CD4-positive, alpha-beta T cell treated with Interferon alpha-2 for 1 hour (primary cell): ENCODE results near the gene AJM1.
"Not testable (repeated sequence)": the region's sequence is repeated elsewhere in the genome, so short reads cannot be mapped to it uniquely, and the experiment has no call there.

Source experiments
- DNase-seq, 2 donors: peaks; one replicate each; pipeline ENCODE4 v3.0.0-alpha.2; 2020 to 2022

Gene AJM1

GRCh38 chr9:136832581-136832980 is 9.7 kb upstream of the AJM1 start:
- DNase-seq: no peak

DNA sequence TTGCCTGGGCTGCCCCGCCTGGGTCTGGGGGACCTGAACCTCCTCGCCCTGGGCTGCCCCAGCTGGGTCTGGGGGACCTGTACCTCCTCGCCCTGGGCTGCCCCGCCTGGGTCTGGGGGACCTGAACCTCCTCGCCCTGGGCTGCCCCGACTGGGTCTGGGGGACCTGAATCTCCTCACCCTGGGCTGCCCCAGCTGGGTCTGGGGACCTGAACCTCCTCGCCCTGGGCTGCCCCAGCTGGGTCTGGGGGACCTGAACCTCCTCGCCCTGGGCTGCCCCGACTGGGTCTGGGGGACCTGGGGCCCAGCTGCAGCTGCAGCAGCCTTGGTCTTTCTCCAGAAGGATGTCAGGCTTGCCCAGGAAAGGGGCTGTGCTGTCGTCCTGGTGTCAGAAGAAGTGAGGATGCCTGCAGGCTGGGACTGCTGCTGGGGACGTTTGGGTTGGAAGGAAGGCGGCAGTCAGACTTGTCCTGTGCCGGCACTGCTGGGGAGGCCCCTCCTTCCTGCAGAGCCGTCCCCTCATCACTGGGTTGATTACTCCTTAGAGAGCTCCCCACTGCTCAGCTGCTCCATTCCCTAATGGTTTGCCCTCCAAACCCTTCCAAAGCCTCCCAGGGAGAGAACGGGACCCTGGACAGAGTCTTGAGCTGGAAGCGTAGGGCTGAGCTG is 8.8 kb upstream of the AJM1 start:
- not testable (repeated sequence) for DNase-seq

- DNase-seq: no peak
Observed at GRCh38 chr9:136835162-136835931, 6.9 kb upstream of the AJM1 start.

GRCh38 chr9:136835932-136836904 is 6.1 kb upstream of the AJM1 start:
- no peak for DNase-seq

DNA sequence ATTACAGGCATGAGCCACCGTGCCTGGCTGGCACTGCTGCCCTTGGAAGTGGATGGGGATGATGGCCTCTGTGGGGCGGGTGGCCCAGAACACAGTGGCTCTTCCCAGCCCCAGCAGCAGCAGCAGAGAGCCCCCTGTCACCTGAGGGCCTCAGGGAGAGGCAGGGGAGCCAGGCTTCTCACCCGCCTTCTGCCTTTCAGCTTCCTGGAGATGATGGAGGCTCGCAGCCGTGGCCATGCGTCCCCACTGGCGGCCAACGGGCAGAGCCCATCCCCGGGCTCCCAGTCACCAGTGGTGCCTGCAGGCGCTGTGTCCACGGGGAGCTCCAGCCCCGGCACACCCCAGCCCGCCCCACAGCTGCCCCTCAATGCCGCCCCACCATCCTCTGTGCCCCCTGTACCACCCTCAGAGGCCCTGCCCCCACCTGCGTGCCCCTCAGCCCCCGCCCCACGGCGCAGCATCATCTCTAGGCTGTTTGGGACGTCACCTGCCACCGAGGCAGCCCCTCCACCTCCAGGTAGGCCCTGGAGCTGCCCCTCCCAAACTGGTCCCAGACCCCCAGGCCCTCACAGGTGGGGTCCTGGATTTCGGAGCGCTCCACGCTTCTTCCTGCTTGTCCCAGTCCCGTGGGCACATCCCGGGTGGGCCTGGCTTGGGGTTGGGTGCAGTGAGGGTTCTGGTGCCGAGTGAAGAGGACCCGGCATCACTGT is 5.0 kb upstream of the AJM1 start:
- no peak for DNase-seq

- DNase-seq: not testable (repeated sequence)
Observed at GRCh38 chr9:136837856-136838277, 4.4 kb upstream of the AJM1 start.

- no peak for DNase-seq
Observed at GRCh38 chr9:136838314-136839228, 3.7 kb upstream of the AJM1 start.

DNA sequence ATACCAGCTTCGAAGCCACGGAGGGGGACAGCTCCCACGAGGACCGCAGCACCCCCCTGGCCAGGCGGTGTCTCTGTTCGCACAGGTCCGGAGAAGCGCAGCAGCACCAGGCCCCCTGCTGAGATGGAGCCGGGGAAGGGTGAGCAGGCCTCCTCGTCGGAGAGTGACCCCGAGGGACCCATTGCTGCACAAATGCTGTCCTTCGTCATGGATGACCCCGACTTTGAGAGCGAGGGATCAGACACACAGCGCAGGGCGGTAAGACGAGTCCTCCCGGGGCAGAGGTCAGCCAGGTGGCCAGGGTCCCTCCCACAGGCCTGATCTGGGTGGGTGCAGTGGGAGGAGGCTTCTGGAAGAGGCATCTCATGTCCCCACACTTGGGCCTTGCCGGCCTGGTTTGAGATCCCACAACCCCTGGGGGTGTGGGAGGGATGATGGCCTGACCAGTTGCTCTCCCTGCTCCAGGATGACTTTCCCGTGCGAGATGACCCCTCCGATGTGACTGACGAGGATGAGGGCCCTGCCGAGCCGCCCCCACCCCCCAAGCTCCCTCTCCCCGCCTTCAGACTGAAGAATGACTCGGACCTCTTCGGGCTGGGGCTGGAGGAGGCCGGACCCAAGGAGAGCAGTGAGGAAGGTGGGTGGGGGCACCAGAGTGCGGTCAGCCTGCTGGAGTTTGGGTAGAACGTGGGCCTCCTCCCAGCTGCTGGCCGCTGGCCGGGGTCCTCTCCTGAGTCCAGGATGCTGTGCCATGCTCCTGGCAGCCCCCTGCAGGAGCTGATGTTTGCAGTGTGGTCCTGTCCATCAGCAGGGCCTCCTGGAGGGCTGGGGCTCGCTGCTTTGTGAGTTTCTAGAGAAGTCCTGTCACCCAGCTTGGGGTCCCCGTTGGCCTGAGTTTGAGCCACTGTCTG is 2.8 kb upstream of the AJM1 start:
- no peak for DNase-seq

GRCh38 chr9:136840140-136840876 is 2.0 kb upstream of the AJM1 start:
- no peak for DNase-seq

GRCh38 chr9:136840877-136841645 is 1.2 kb upstream of the AJM1 start:
- no peak for DNase-seq

DNA sequence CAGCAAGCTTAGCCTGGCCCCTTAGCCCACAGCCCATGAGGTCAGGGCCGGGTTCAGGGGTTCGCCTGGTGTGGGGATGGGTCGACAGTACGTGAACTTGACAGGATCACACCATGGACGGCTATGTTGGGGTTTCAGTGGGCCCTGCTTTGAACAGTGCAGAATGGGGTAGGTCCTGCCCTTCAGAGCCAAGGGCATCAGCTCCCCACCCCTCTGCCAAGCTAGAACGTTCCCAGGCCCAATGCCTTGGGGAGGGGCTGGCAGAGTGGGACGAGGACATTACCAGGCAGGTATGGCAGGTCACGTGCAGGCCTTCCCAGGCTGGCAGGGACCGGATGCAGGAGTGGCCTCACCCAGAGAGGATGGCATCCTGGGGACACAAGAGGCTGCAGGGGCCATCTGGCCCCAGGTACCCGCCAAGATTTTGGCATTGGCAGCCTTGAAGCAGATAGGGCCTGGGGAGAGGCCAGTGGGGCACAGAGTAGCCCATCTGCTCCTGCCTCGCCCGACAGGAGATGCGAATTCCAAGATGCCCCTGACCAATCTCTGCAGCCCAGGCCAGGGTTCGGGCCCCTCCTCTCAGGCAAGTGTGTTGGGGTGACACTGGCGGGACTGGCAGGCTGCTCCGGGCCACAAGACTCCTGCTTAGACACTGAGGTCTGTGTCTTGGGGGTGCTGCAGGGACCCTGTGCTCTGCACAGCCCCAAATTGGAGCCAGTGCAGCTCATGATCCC is 465 bp upstream of the AJM1 start:
- not testable (repeated sequence) for DNase-seq

DNA sequence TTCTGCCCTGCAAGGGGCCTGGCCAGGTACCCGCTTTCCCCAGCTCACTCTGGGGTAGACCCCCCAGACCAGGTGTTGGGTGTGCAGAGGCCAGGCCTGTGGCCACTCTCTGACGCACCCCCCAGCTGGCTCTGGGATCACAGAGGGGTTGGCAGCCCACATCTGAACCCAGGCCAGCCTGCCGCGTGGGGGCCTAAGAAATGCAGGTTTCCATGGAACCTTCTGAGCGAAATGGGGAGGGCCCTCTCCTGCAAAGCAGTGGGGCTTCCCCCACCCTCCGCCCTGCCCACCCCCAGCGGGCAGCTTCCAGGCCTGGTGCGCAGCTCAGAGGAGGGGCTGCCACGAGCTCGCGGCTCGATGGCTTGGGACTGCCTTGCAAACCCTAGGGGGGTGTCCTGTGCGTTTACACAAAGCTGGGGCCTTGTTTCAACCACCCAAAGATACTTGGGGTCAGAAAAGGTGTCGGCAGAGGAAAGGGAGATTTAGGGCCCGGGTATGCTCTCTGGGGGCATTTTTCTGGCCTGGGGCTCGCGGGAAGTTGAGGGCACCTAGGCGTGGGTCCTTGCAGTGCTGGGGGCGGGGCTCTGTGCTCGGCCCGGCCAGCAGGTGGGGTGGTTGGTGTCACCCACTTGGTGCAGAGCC is 1.0 kb downstream of the AJM1 start:
- not testable (repeated sequence) for DNase-seq

GRCh38 chr9:136843801-136844740 is 1.8 kb downstream of the AJM1 start:
- peak; percentile 45 to 70 for DNase-seq

- DNase-seq: no peak
Observed at GRCh38 chr9:136844761-136845464, 2.6 kb downstream of the AJM1 start.

GRCh38 chr9:136845465-136846260 is 3.4 kb downstream of the AJM1 start:
- no peak for DNase-seq
